ENCODE measurements around the gene POLD1.
"Not testable (repeated sequence)": the region's sequence is repeated elsewhere in the genome, so short reads cannot be mapped to it uniquely, and the experiment has no call there.

POLD1 gene

DNA sequence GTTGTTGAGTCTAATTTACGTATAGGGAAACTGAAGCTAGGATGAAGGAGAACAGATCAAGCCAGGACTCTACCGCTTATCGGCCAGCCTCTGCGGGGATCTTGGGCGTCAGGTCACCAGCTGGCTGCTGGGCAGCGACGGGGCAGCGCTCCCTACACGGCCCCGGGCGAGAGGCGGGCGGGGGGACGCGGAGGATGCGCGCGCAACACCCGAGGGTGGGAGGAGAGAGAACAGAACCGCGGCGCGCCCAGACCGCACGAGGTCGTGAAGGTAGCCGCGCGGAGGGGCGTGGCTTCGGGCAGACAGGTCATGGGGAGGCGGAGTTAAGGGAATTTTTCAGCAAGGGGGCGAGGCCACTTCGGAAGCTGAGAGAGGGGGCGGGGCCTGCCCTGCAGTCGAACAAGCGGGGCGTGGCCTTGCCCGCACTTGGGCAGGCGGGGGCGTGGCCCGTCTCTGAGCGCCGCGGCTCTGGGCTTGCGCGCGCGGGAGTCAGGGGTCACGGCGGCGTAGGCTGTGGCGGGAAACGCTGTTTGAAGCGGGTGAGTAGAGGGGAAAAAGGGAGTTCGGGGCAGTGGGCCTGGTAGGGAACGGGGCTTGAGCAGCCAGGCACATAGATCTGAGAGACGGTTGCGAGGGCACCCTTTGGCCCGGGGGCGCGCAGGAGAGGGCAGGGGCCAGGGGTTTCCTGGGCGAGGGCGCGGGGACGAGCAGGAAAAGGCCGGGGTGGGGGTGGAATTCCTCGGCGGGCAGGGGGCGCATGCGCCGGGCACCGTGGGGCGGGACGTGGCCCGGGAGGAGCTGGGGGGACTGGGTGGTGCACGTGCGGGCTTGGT is at the start of gene POLD1:
TSS of gene POLD1 (plus strand) at position 496 of the 833 bp plus-strand sequence. CDS start 14,505 bp downstream, outside the sequence.
- Histone ChIP-seq H3K36me3 (peaks cover 69% of the 10 kb centered on the region), H3K27me3 (ENCODE audit: insufficient read depth, low read depth, severe bottlenecking) (no peaks in the 10 kb centered on the region), H3K4me3 (ENCODE audit: low read depth, low read length) (peak within 1 kb of the TSS; percentile 79), H3K27ac (peak within 1 kb of the TSS; percentile 97), H3K9me3 (ENCODE audit: severe bottlenecking) (no peaks in the 10 kb centered on the region)
- TF ChIP-seq, protein P1, sequence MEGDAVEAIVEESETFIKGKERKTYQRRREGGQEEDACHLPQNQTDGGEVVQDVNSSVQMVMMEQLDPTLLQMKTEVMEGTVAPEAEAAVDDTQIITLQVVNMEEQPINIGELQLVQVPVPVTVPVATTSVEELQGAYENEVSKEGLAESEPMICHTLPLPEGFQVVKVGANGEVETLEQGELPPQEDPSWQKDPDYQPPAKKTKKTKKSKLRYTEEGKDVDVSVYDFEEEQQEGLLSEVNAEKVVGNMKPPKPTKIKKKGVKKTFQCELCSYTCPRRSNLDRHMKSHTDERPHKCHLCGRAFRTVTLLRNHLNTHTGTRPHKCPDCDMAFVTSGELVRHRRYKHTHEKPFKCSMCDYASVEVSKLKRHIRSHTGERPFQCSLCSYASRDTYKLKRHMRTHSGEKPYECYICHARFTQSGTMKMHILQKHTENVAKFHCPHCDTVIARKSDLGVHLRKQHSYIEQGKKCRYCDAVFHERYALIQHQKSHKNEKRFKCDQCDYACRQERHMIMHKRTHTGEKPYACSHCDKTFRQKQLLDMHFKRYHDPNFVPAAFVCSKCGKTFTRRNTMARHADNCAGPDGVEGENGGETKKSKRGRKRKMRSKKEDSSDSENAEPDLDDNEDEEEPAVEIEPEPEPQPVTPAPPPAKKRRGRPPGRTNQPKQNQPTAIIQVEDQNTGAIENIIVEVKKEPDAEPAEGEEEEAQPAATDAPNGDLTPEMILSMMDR (IDR thresholded peaks at IDR 0.05; ENCODE audit: low read depth, low read length) = no peak
- peak; percentile 98 for DNase-seq

DNA sequence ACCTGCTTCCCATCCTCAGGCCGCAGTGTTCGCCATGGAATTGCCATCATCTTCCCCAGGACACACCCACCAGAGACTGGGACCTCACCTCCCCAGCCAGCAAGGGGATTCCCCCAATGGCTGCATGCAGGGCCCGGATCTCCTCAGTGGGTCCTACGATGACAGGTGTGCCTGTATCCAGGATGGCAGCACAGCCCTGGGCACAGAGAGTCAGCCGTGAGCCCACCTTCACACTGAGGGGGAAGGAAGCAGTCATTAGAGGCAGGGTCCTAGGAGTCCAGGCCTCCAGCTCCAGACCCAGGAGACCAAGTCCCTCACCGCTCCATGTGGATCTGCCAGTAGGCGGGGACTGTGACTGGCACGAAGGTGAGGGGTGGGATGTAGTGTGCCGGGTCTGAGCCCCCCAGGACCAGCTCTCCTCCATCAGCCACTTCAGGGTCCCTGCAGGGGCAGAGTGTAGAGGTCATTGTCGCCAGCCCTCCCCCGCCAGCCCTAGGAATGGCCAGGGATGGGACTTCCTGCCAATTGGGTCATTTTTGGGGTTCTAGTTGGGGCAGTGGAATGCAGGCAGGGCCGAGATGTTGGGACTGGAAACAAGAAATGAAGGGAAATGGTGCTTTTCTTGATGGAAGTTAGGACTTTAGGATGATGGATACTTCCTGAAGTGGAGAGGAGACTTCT is 49.3 kb upstream of the POLD1 start:
- Histone ChIP-seq H3K36me3 (peaks cover 4% of the 10 kb centered on the region; the same call in 1 of the 2 replicates), H3K27ac (no peak overlapping the region)

DNA sequence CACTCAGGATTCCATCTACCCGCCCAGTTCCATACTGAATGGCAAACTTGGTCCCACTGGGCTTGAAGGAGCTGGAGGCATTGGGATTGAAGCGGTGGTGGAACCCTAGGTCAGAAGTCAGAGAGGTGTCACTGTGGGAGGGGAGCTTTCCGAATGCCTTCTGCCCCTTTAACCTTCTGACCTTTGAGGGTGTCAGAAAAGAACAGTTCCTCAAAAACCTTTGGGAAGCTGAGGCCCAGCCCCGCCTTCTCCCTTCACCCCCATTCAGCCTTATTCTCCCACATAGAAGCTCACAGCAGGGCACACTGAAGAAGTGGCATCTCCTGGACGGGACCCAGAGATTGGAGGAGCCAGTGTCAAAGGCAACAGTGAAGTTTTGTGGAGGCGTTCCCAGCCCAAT is 47.1 kb upstream of the POLD1 start:
- H3K4me3 ChIP-seq (ENCODE audit: low read depth, low read length); H3K27me3 ChIP-seq (ENCODE audit: insufficient read depth, low read depth, severe bottlenecking): not testable (repeated sequence)

More for the DNA sequence above, 49.3 kb upstream of the POLD1 start:
- DNase-seq = no peak
- Histone ChIP-seq H3K9me3 (ENCODE audit: severe bottlenecking) (peaks cover 7% of the 10 kb centered on the region), H3K4me3 (ENCODE audit: low read depth, low read length) (no peak overlapping the region), H3K27me3 (ENCODE audit: insufficient read depth, low read depth, severe bottlenecking) (no peaks in the 10 kb centered on the region)
- TF ChIP-seq, protein P1 (IDR thresholded peaks at IDR 0.05; ENCODE audit: low read depth, low read length) = no peak

DNA sequence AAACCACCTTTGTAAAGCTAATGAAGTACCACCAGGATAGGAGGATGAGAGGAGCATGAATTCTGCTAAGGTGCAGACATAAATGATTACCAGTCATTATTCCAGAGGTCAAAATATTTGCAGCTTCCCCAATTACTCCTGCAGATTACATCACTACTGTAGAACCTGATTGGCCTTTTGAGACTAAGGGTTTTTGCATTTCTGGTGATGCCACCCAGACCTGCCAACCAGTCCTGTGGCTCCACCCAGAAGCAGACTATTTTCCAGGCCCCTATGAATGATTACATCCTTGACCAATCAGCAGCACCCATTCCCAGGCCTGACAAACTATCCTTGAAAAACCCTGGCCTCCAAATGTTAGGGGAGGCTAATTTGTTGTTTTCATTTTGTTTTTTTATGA is 43.8 kb upstream of the POLD1 start:
- H3K9me3 ChIP-seq (ENCODE audit: severe bottlenecking) = no peaks in the 10 kb centered on the region
- no peak for DNase-seq

More for the DNA sequence above, 47.1 kb upstream of the POLD1 start:
- not testable (repeated sequence) for DNase-seq; H3K9me3 ChIP-seq (ENCODE audit: severe bottlenecking); H3K36me3 ChIP-seq; H3K27ac ChIP-seq

DNA sequence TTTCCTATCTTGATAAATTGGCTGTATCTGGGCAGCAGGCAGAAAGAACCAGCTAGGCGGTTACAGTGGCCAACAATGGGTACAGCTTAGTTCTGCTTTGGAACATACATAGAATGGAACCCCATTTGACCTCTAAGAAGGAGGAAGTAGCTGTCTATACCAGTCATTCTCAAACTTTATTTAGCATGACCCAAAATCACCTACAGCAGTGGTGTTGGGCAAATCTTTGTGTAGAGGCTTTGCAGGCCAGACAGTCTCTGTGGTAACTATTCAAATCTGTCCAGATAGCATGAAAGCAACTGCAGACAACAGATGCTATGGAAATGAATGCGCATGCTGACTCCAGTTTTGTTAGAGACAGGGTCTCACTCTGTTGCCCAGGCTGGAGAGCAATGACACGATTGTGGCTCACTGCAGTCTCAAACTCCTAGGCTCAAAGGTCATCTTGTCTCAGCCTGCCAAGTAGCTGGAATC is 43.0 kb upstream of the POLD1 start:
- H3K4me3 ChIP-seq (ENCODE audit: low read depth, low read length) = no peak overlapping the region
- H3K9me3 ChIP-seq (ENCODE audit: severe bottlenecking) = no peaks in the 10 kb centered on the region
- H3K36me3 ChIP-seq = peaks cover 6% of the 10 kb centered on the region
- H3K27me3 ChIP-seq (ENCODE audit: insufficient read depth, low read depth, severe bottlenecking) = no peaks in the 10 kb centered on the region
- TF ChIP-seq, protein P1 (IDR thresholded peaks at IDR 0.05; ENCODE audit: low read depth, low read length) = no peak
- DNase-seq = no peak
- H3K27ac ChIP-seq = no peak overlapping the region

More for the DNA sequence above, 43.8 kb upstream of the POLD1 start:
- no peaks in the 10 kb centered on the region for H3K27me3 ChIP-seq (ENCODE audit: insufficient read depth, low read depth, severe bottlenecking)
- no peak overlapping the region for H3K4me3 ChIP-seq (ENCODE audit: low read depth, low read length)
- H3K36me3 ChIP-seq = peaks cover 6% of the 10 kb centered on the region
- TF ChIP-seq, protein P1 (IDR thresholded peaks at IDR 0.05; ENCODE audit: low read depth, low read length) = no peak
- H3K27ac ChIP-seq = no peak overlapping the region

DNA sequence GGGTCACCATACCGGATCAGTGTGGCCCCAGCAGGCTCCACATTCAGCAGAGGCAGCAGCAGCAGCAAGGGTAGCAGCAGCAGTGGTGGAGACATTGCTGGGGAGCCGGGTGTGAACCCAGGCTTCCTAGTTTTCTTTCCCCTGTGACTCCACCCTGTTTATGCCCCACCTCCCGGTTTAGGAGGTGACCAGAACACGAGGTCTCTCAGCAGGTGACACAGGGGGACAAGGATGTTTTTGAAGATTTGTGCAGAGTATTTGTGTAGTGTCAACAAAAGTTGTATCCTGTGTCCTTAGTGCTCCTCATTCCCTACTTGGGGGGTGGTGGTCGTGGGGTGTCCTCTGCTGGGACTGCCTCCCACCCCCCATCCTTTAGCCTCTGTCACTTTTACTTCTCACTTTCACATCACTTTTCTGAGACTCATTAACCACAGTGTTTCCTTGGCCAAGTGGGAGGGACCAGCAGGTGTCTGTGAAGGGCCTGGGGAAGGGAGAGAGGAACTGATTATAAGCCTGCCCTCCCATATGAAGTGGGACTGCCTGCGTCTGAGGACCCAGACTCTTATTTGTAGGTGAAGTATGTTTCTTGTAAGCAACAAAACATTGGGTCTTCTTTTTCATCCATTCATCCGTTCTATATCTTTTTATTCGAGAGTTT is 39.4 kb upstream of the POLD1 start:
- Histone ChIP-seq H3K36me3 (peaks cover 2% of the 10 kb centered on the region; the same call in 1 of the 2 replicates), H3K27ac (no peak overlapping the region), H3K9me3 (ENCODE audit: severe bottlenecking) (no peaks in the 10 kb centered on the region), H3K4me3 (ENCODE audit: low read depth, low read length) (no peak overlapping the region), H3K27me3 (ENCODE audit: insufficient read depth, low read depth, severe bottlenecking) (no peaks in the 10 kb centered on the region)
- TF ChIP-seq, protein P1 (IDR thresholded peaks at IDR 0.05; ENCODE audit: low read depth, low read length) = no peak
- DNase-seq = no peak

DNA sequence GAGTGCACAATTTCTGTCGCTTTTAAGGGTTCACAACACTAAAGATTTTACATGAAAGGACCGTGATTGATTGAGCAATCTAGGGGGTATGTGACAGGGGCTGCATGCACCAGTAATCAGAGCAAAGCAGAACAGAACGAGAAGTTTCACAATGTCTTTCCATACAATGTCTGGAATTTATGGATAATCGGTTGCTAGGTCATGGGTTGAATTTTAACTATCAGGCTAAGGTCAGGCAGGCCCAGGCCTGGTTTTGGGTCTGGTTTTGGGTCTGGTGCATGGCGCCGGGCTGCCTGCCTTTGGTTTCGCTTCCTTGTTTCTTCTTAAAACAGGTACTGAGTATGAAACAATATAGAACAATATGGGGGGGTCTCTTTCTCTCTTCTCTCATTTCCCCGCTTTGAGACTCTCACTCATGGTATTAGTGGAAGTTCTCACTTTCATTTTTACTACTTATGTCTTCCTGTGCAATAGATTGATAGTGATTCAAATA is 37.0 kb upstream of the POLD1 start:
- H3K27me3 ChIP-seq (ENCODE audit: insufficient read depth, low read depth, severe bottlenecking); H3K27ac ChIP-seq; H3K9me3 ChIP-seq (ENCODE audit: severe bottlenecking); H3K4me3 ChIP-seq (ENCODE audit: low read depth, low read length); DNase-seq; H3K36me3 ChIP-seq: not testable (repeated sequence)
